AG09309 (cell line): ENCODE data around the gene RNPEP.
"Not testable (repeated sequence)": the region's sequence is repeated elsewhere in the genome, so short reads cannot be mapped to it uniquely, and the experiment has no call there.

ENCODE experiments used
- DNase-seq: peaks from one replicate; pipeline ENCODE4 v3.0.0-alpha.2; 2010; ENCODE audit warnings: low read depth
- H3K4me3 ChIP-seq: 2 replicates; pipeline ENCODE4 v1.5.1; 2011; ENCODE audit warnings: mild to moderate bottlenecking, low read depth, low read length, moderate library complexity; ENCODE audit not compliant: control insufficient read depth
- TF ChIP-seq, protein P1 (sequence below): IDR thresholded peaks from 2 replicates; pipeline ENCODE4 v1.5.1; 2011; ENCODE audit warnings: mild to moderate bottlenecking, low read depth, low read length, inconsistent platforms; ENCODE audit not compliant: insufficient read depth, control insufficient read depth; ENCODE audit errors: missing control alignments

Gene RNPEP, protein sequence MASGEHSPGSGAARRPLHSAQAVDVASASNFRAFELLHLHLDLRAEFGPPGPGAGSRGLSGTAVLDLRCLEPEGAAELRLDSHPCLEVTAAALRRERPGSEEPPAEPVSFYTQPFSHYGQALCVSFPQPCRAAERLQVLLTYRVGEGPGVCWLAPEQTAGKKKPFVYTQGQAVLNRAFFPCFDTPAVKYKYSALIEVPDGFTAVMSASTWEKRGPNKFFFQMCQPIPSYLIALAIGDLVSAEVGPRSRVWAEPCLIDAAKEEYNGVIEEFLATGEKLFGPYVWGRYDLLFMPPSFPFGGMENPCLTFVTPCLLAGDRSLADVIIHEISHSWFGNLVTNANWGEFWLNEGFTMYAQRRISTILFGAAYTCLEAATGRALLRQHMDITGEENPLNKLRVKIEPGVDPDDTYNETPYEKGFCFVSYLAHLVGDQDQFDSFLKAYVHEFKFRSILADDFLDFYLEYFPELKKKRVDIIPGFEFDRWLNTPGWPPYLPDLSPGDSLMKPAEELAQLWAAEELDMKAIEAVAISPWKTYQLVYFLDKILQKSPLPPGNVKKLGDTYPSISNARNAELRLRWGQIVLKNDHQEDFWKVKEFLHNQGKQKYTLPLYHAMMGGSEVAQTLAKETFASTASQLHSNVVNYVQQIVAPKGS

DNA sequence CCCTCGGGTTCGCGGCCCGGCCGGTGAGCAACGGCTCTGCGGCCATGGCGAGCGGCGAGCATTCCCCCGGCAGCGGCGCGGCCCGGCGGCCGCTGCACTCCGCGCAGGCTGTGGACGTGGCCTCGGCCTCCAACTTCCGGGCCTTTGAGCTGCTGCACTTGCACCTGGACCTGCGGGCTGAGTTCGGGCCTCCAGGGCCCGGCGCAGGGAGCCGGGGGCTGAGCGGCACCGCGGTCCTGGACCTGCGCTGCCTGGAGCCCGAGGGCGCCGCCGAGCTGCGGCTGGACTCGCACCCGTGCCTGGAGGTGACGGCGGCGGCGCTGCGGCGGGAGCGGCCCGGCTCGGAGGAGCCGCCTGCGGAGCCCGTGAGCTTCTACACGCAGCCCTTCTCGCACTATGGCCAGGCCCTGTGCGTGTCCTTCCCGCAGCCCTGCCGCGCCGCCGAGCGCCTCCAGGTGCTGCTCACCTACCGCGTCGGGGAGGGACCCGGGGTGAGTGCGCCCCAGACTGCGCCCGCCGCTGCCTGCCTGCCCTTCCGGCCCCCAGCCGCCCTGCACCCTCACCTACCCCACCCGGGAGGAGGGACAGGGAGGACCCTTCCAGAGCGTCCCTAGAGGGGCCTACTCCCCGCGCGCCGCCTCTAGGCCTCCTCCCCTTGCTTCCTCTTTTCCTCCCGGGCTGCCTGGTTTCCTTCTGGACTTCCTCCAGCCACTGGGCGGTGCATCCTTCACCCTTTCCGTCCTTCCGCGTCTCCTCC is at the start of gene RNPEP:
Gene RNPEP (plus strand): TSS at position 26 of the 757 bp plus-strand sequence. CDS start 19 bp downstream, at position 45.
- no peak for DNase-seq
- H3K4me3 ChIP-seq = peak within 1 kb of the TSS; percentile 55
- TF ChIP-seq, protein P1, sequence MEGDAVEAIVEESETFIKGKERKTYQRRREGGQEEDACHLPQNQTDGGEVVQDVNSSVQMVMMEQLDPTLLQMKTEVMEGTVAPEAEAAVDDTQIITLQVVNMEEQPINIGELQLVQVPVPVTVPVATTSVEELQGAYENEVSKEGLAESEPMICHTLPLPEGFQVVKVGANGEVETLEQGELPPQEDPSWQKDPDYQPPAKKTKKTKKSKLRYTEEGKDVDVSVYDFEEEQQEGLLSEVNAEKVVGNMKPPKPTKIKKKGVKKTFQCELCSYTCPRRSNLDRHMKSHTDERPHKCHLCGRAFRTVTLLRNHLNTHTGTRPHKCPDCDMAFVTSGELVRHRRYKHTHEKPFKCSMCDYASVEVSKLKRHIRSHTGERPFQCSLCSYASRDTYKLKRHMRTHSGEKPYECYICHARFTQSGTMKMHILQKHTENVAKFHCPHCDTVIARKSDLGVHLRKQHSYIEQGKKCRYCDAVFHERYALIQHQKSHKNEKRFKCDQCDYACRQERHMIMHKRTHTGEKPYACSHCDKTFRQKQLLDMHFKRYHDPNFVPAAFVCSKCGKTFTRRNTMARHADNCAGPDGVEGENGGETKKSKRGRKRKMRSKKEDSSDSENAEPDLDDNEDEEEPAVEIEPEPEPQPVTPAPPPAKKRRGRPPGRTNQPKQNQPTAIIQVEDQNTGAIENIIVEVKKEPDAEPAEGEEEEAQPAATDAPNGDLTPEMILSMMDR = no peak

DNA sequence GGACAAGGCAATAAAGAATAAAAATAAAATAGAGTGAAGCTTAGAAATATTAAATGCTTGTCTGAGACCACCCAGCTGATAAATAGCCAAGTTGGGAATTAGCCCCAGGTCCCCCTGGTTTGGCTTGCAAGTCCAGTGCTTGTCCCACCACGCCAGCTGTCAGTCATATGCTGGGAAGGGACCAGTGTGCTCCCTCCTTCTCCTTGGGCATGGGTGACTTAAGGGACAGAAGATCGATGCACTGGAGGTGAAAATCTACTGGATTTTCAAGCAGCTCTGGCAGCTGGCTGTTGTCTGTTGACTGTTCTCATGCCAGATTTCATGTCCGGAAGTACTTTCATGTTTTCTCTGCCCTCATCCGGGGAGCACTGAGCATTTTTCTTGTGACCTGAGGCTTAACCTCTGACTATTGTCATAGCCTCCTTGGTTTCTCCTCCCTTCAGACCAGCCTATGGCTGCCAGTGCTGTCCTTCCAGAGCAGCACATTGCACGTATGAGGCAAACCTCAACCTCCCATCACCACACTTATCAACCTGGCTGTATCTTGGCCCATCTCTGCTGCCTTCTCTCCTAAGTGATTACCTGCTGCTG is 48.5 kb upstream of the RNPEP start:
- DNase-seq = no peak
- H3K4me3 ChIP-seq = no peak overlapping the region
- TF ChIP-seq, protein P1 = no peak

DNA sequence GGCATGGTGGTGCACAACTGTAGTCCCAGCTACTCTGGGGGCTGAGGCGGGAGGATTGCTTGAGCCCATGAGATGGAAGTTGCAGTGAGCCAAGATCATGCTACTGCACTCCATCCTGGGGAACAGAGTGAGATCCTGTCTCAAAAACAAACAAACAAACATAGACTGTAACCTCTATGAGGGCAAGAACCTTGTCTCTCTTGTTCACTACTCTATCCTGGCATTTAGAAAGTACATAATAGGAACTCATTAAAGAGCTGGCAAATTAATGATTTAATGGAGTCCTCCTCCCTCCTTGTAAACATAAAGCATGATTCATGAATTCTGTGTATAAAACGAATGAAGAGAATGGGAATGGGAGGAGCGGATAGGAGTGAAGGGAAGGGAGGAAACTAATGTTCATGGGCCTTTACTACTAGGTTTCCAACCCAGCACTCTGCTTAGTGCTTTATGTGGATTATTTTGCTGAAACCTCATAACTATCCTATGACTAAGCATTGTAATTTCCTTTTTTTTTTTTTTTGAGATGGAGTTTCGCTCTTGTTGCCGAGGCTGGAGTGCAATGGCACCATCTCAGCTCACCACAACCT is 44.7 kb upstream of the RNPEP start:
- TF ChIP-seq, protein P1 = no peak
- peak; percentile 59 for DNase-seq
- H3K4me3 ChIP-seq = no peak overlapping the region

DNA sequence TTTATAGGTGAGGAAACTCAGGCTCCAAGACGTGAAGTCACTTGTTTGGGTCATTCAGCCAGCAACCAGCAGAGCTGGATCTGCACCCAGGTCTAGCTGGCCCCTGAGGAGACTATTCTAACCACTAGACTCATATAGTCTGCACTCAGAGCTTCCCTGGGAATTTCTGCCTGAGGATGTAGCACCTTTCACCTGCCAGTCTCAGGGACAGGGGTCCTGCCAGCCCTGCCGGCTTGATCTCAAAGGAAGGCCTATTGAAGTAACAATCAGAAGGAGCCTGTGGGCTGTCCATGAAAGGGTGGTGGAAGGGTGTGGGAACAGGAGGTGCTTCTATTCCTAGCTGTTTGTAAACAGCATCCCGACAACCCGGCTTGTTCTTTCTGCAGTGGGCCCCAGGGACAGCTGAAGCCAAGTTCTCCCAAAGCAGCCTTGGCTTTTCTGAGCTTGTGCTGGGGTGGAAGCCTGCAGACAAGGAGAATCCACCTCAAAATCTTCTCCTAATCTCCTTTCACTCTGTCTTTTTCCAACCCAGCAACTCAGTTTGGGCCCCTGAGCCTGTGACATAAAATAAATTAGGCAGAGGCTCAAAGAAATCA is 43.9 kb upstream of the RNPEP start:
- no peak overlapping the region for H3K4me3 ChIP-seq
- TF ChIP-seq, protein P1 = no peak
- DNase-seq = no peak

DNA sequence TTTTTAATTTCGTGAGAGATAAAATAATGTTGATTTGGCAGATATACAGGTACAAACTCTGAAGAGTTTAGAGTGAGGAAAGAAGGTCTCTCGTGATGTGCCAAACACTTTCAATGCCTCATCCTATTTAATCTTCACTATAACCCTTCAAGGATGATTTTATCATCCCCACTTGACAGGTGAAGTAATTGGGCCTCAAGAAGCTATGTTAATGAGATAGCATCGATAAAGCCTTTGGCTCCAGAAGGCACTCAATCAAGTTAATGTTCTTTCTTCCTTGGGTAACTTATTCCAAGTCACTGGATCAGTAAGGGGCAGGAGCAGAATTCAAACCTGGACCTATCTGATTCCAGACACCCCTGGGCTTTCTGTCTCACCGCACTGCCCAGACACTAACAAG is 43.3 kb upstream of the RNPEP start:
- TF ChIP-seq, protein P1 = no peak

DNA sequence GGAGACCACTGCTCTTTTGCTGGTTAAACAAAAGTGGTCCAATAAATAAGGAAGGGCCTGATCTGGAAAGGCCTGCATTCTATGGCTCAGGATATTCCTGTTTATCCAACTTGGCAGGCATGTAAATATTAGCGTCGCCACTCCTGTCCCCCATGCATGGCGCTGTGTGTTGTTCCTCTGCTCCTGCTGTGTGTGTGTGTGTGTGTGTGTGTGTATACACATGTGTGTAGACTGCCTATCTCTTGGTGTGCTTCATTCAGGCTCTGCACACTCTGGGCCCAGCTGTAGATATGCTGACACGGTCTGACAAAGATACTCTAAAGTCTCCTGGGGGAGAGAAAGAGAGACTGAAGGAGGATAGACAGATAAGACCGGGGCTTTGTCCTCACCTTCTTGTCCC is 42.9 kb upstream of the RNPEP start:
- TF ChIP-seq, protein P1 = no peak
- H3K4me3 ChIP-seq = no peak overlapping the region
- no peak for DNase-seq

More for the DNA sequence above, 43.3 kb upstream of the RNPEP start:
- no peak overlapping the region for H3K4me3 ChIP-seq
- DNase-seq = no peak

DNA sequence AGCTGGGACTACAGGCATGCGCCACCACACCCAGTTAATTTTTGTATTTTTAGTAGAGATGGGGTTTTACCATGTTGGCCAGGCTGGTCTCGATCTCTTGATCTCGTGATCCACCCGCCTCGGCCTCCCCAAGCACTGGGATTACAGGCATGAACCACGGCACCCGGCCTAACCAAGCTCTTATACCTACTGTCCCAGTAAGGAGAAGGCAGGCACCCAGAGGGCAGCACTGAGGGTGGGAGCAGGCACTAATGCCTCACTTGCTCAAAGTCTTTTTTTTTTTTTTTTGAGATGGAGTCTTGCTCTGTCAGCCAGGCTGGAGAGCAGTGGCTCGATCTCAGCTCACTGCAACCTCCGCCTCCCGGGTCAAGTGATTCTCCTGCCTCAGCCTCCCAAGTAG is 42.1 kb upstream of the RNPEP start:
- H3K4me3 ChIP-seq, DNase-seq: not testable (repeated sequence)
